GM21423 (cell line): ENCODE measurements around the gene IL1RAPL2.

Source experiments
- ATAC-seq: cut with Tn5 transposase; IDR thresholded peaks from one replicate; pipeline ENCODE4 v1.9.1; 2021; ENCODE audit warnings: mild to moderate bottlenecking, moderate library complexity; ENCODE audit not compliant: unreplicated experiment

IL1RAPL2 gene

DNA sequence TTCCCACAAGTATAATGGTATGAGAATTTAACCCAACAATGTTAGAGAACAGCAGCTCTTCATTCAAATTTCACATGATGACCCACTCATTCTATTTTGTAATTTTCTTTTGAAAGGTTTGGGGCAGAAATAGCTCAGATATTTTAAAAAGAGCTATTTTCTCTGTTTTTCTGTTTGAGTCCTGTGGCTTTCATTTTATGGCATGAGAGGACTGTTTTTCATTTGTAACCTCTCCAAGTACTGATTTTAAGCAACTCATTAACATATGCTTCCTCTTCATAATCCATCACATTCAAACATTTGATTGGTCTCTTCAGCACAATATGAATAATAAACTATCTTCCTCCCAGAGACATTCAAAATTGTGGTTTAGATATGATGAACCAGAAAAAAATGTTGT is 783.5 kb downstream of the IL1RAPL2 start:
- ATAC-seq: no peak

DNA sequence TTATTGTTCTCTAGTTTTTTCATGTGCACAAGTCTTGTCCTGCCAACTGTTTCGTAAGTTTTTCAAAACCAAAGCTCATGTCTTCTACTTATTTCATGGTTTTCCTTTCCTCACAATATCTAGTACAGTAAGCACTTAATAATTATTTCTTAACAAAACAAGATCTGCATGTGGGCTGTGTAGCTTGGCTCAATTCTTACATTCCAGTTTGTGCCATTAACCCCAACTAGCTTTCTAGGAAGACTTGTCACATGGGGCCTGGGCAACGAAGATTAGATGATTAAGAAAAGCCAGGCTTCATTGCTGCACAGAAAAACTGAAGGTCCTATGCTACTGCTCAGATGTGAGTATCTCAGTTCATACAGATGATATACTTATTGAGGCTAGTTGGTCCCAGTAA is 809.8 kb downstream of the IL1RAPL2 start:
- no peak for ATAC-seq

DNA sequence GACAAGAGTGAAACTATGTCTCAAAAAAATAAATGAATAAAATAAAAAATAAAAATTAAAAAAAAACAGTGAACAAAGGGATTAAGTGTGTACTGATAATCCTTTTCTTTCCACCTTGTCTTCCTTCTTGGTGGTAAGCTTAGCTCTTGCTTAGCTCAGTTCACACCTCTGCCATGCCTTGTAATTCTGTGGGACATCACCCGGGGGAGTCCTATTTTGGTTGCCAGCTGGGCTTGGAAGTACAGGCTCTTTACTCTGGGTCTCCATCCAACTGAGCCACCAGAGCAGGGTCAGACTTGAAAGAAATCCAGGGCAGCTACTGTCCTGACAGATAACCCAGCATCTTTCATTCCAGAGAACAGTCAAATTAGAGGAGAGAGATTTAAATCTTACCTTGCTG is 858.7 kb downstream of the IL1RAPL2 start:
- ATAC-seq: no peak

DNA sequence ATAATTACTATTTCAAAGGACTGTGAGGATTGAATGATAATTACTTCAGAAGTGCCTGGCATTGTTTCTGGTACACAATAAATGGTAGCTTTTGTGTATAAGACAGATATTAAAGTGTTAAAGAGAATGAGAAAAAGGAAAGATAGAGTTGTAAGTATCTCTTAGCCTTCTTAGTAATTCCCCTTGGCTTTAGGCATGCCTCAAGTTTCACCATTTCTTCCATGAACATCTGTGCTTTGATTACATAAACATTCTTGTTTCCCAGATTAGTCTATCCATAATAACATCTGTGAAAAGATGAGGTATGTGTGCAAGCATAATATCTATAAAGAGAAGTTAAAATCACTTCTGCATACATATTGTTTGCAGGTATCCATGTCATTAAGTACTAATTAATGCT is 885.4 kb downstream of the IL1RAPL2 start:
- no peak for ATAC-seq

DNA sequence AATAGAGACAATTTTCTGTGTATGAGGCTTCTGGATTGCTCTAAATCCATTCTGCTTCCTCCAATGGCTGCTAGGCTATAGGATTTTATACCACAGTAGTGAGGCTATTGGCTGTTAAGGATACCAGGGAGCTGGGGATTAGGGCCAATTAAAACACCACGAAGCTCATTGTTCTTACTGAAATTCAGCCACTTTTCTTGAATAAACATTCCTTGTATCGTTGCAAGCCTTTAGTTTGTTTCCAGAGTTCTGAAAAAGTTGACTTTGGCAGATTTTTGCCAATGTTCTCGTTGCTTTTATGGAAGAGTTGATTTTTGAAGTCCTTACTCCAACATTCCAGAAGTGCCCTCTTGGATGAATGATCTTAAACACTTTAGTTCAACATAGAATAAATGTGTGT is 892.8 kb downstream of the IL1RAPL2 start:
- no peak for ATAC-seq

DNA sequence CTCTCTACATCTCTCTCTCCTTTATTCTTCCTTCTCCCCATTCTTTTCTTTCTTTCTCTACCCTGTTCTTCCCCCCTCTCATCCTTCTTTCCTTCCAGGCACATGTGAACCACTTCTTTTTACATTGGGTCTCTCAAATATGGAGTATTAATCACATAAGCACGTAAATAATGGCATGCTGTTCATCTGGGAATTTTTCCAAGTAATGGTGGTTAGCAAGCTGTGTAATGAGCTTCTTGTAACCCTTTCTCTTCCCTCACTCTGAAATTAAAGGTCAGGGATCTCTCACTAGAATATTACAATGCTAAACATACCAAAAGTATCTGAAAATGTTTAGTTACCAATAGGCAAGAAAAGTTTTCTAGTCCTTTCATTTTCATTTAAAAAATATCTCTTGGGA is 894.4 kb downstream of the IL1RAPL2 start:
- no peak for ATAC-seq

DNA sequence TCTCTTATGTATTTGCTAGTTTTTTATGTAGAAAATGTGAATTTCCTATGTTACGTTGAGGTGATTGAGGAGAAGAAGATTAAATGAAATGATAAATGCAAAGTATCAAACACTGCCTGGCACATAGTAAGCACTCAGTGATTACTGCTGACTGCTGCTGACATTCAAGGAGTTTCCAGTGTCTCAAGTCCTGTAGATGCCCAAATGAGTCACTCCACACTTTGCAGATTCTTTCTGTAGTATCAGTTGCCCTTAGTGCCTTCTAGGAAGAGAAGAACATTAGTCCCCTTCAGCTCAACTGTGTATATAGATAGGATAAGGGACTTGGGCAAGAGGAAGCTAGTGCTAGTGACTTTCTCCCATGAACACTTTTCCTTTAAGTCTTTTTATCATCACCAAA is 895.0 kb downstream of the IL1RAPL2 start:
- ATAC-seq: no peak

DNA sequence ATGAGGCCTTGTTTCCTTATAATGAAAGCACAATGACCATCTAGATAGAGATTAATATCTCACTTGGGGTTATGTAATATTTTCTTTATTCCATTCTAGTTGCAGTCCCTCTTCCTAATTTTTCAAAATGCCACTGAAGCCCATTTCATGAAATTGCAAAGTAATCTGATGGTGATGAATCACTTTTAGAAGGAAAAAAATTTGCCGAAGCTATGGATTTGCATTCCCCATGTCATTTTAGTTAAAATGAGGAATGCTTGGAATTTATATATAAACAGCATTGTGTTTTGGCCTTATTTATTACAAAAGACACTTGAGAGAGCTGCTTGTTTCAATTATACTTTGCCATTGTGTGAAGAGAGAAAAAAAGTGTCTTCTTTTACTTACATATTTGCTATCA is 896.2 kb downstream of the IL1RAPL2 start:
- ATAC-seq: no peak

DNA sequence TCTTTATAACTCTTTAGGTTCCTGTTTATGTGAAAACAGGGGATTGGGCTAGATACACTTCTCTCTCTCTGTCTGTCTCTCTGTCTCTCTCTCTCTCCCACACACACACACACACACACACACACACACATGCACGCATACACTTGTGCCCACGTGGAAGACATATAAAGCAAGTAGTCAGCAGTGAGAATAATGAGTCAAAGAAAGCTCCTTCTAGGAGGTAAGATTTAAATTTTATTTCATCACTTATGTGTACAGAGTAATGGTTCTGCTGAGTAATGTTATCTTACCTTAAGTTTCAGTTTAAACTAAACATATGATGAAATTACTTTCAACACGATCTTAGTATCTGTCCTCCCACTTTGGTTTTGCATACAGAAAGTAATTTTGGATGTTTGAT is 897.5 kb downstream of the IL1RAPL2 start:
- ATAC-seq: no peak

DNA sequence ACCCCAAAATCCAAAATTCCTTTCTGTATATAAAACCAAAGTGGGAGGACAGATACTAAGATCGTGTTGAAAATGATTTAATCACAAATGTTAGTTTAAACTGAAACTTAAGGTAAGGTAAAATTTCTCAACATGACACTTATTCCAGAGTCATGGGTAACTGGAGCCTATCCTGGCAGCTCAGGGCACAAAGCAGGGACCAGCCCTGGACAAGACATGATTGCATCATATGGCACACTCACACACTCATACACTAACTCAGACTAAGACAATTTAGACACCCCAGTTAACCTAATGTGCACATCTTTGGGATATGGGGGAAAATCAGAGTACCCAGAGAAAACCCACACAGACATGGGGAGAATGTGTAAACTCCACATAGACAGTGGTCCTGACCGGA is 898.6 kb downstream of the IL1RAPL2 start:
- ATAC-seq: no peak

DNA sequence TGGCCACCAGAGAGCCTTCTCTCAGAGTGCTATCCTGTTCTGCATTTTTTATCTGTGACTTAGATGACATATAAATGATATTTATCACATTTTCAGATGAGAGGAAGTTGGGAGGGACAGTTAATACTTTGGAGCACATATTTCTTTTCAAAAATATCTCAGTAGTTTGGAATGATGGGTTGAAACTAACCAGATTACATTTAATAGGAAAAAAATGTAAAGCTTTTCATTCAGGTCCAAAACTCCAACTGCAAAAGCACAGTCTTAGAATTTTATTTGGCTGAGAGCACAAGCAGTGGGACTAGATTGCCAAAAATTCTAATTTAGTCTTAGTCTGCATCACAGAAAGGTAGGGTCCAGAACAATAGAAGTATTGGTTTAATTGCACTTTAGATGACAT is 902.7 kb downstream of the IL1RAPL2 start:
- no peak for ATAC-seq

DNA sequence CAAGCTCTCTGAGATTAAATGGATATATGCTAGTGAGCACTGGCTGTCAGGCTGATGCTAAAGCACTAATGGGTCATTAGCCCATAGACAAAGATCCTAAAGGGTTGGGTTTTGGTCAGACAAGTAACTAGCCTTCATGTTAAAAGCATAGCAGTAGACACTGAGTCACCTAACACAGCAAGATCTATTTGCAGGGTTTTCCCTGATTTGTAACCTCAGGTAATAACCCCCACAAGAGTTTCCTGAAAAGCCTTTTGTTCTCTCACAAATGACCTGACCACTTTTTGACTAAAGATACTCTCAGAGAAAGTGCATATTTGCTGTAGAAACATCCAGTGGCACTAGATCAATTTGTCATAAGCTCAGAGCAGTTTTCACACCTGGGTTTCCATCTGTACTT is 905.6 kb downstream of the IL1RAPL2 start:
- ATAC-seq: no peak

DNA sequence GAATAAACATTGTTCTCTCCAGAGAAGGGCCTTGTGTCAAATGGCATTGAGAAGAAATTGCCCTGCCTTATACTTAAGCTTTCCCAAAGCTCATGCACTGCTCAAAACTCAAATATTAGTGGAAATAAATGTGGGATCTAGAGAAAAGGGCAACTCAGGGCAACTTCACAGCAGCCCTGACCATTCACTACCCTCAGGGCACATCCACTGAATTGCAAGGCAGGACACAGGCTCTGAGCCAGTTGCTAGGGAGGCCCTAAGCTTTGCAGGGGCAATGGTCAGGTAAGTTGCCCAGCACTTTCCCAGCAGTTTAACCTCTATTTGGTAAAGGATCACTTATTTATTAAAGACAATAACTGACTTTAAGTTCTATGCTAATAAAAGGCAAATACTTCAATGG is 909.8 kb downstream of the IL1RAPL2 start:
- no peak for ATAC-seq

DNA sequence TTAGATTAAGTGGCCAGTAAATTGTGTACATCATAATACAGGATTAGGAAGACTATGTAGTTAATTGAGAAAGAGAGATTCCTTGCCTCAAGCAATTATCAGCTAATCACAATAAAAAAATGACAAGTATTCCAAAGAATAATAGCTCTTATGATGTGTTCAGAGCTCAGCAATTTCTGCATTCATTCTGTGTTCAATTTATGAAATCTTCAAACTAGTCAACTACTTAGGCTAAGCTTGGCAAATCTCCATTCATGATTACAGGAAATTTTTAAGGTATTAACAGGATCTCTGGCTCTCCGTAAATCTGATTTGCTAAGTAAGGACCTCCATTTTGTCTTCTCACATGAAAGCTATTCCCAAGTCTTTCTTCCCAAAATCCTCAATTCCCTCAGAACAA is 911.4 kb downstream of the IL1RAPL2 start:
- no peak for ATAC-seq

DNA sequence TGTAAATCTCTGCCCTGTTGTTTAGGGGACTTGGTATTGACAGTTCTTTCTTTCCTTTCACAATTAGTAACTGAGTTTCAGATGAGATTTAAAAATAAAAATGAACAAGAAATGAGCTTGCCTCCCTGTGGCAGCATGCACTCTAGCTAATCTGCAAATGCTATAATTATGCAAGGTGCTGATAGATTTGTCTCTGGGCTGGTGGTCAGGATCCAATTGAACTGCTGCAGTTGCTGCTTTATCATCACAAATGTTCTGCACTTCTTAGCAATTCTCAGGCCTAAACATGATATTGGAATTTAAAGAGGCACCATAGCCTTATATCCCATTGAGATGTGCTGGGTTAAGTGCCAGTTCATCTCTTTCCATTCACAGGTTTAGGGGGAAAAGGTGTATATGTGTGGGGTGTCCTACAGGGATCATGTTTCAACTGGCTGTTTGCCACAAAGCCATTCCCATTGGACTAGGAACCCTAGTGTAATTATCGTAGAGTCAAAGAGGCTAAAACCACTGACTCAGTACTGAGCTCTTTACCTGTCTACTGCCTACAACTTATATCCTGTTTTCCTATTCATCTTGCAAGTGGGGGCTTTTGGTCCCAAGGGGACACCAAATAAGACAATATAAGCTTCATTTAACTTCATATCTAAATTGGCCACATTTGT is 914.8 kb downstream of the IL1RAPL2 start:
- ATAC-seq: no peak

DNA sequence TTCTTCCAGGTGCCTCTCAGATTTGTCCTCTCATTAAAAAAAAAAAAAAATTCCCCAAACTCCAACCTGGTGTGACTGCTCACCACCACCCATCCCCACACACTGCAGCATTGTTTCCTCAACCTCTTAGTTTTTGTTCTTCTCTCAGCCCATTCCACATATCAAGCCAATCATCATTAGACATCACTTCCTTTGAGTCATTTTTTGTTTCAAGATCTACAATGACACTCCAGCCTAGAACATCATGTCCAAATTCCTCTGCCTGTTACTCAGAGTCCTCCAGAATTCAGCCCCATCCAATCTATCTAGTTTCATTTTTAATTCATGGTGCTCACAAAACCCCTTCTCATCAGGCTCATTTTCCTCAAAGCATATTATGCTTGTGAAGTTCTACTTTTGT is 917.0 kb downstream of the IL1RAPL2 start:
- ATAC-seq: no peak

DNA sequence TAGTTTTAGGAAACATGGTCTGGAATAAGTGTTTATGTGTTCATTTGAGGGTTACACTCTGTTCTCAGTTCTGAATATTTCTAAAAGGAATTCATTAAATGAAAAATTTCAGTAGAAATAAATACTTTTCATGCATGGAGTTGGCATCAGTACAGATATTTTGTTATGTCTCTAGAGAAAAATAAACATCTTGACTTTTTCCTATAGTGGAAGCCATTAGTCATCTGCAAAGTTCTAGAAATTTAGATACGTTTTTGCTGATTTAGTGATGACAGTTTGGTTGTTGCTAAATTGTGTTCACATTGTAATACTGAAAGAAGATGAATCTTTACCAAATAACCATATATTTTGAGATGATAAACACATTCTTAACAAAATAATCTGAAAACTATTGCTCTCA is 922.7 kb downstream of the IL1RAPL2 start:
- ATAC-seq: no peak

DNA sequence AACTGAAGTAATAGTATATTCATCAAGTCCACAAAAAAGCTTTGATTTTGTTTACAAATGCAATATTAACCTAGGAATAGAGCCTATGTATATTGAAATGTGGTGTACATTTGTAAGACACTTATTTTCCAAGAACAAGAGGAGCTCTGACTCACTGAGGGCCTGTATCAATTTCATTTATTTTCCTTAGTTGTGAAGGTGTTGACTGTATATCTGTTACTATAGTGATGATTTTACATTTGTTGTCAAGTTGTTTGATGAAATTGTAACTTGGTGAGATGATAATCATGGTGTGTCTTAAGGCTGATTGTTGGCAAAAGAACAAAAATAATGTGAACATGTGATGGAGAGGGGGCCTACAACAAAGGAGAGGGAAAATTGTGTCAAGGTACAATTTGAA is 929.4 kb downstream of the IL1RAPL2 start:
- ATAC-seq: no peak

DNA sequence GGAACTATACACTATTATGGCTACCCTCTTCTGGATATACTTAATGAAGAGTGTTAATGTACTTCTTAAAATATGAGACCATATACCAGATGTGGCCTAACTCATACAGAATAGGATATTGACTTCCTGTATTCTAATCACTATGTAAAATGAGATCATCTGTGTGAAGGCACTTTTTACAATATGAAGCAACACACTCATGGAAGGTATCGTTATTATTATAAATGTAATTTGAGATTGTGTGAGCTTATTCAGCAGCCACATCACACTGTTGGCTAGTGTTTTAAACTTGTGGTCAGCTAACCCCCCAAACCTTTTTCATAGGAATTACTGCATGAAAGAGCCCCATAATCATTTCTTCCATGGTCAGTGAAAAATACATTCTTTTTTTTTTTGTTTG is 936.3 kb downstream of the IL1RAPL2 start:
- ATAC-seq: no peak

DNA sequence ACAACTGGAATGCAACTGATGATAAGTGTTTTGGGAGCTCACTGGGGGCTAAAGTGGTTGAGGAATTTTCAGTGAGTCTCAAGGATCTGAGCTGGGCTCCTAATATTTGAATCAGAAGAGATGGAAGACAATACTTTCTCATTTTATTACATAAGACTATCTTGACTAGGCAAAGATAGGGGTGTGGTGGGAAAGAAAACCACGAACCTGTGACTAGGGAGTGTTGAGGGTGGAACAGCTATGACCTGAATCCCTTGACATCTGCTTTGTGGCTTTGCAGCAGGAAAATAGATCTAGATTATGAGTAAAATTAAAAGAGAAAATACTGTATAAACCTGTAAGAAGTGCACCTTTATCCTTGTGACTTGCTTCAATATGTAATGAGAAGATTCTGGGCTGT is 949.6 kb downstream of the IL1RAPL2 start:
- ATAC-seq: no peak

DNA sequence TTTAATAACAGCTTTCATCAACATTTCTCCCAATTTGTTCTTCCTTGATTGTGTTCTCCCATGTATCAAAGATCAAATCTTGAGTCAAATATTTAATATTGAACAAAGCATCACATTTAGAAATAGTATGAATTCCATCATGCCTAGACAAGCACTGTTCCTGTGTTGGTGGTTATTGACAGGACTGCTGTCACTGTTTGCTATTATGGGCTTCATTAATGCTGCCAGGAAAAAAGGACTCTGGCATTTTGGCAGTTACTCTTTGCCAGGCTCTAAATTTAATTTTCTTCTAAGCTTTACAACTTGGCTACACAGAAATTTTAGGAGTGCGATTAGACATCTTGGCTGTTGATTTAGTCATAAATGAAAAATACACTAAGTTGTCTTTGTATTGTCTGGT is 960.4 kb downstream of the IL1RAPL2 start:
- ATAC-seq: no peak

DNA sequence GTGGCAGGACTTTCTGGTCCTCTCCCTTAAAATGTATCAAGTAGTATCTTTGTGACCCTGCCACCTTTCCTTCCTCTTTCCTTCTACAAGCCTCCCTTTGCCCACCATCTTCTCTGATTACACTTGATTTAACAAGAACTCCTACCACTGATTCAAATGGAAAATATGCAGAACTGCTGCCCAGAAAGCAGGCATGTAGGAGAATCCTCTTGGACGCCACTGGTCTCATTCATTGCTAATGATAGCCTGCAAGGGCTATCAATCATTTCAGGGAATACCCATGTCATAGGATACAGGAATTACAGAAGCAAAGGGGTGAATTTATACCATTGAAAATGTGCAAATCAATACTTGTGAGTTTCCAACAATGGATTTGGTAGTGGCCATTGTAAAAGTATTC is 961.8 kb downstream of the IL1RAPL2 start:
- no peak for ATAC-seq

DNA sequence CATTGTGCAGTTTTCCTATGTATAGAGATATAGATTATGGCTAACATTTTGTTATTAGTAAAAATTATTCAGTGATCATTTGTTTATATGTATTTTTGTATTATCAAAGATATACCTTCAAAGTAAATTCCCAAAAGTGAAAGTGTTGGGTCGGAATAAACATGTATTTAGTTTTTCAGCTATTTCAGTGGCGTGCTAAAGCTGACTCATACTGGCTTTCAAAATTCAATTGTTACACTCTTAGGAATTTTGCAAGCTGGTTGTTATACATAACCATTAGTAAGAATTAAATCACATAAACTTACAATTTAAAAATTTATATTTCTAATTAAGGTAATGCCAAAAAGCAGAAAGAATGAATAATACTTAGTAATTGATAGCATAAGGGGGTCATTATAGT is 968.0 kb downstream of the IL1RAPL2 start:
- no peak for ATAC-seq

DNA sequence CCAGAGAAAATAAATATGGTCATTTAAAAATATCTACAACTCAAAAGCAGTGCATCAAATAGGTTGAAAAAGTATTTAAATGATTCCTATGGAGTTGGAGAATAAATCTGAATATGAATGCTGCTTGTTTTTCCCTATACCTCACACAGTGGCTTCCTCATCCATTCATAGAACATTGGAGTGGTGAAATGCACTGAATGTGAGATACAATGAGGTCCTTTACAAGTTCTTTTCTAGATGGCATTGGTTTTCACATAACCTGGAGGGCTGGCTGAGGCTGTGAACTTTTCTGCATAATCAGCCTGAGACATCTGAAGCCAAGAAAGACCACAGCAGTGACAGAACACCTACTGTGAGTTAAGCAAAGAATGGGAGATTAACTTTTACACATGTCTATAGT is 977.3 kb downstream of the IL1RAPL2 start:
- no peak for ATAC-seq
